CD14-positive monocyte (primary cell): ENCODE measurements around the gene BMP2K. TPM values are rescaled to one million over a fixed set of nuclear protein-coding genes. Genes with fewer than 3 reads are reported as not detected.
A peak's percentile ranks its signal among the peaks of the same experiment; 100 is the strongest.

Experiments used
- DNase-seq, 3 donors: peaks; one replicate each; pipeline ENCODE4 v3.0.0-alpha.2; 2011 to 2022
- H2AFZ ChIP-seq: 2 replicates; pipeline ENCODE4 v1.6.0; 2012; ENCODE audit warnings: mild to moderate bottlenecking, low read depth, low read length, inconsistent platforms; ENCODE audit not compliant: insufficient read depth, poor library complexity, severe bottlenecking
- H3K27ac ChIP-seq, 2 donors: 1 replicate in 1 of 2; 2 replicates in 1 of 2; pipeline ENCODE4 v1.5.1; 2012 to 2013; ENCODE audit warnings: low read length in 2 of 2, control low read depth in 1 of 2, inconsistent platforms in 1 of 2, low read depth in 1 of 2, mild to moderate bottlenecking in 1 of 2
- H3K27me3 ChIP-seq, 2 donors: one replicate each; pipeline versions ENCODE4 v1.6.0 to v1.6.1; 2011 to 2013; ENCODE audit warnings: low read length in 2 of 2; ENCODE audit not compliant: control insufficient read depth in 2 of 2, insufficient read depth in 2 of 2
- H3K36me3 ChIP-seq, 2 donors: replicated peaks in 1 of 2; 1 replicate in 1 of 2; 2 replicates in 1 of 2; pipeline versions ENCODE4 v1.5.1 to v1.6.1; 2012 to 2013; ENCODE audit warnings: low read length in 2 of 2, control low read depth in 1 of 2, inconsistent platforms in 1 of 2, mild to moderate bottlenecking in 1 of 2; ENCODE audit not compliant: insufficient read depth in 2 of 2, control insufficient read depth in 1 of 2
- H3K4me1 ChIP-seq, 2 donors: 1 replicate in 1 of 2; 2 replicates in 1 of 2; pipeline versions ENCODE4 v1.5.1 to v1.6.1; 2012 to 2013; ENCODE audit warnings: low read length in 2 of 2, control low read depth in 1 of 2, inconsistent platforms in 1 of 2, mild to moderate bottlenecking in 1 of 2, moderate library complexity in 1 of 2; ENCODE audit not compliant: insufficient read depth in 2 of 2, control insufficient read depth in 1 of 2
- H3K4me2 ChIP-seq: replicated peaks from 2 replicates; pipeline ENCODE3; 2012; ENCODE audit warnings: low read length, moderate library complexity, mild to moderate bottlenecking; ENCODE audit not compliant: poor library complexity, severe bottlenecking; ENCODE audit errors: extremely low read depth
- H3K4me3 ChIP-seq, 3 experiments: fragments of 200-600 bp in 1 of 3; sonication (generic) in 1 of 3; replicated peaks in 1 of 3; 1 replicate in 2 of 3; 2 replicates in 1 of 3; pipeline ENCODE4 v1.5.1; 2011 to 2013; ENCODE audit warnings: low read length in 3 of 3, mild to moderate bottlenecking in 3 of 3, control low read depth in 2 of 3, low read depth in 2 of 3, inconsistent platforms in 1 of 3, moderate library complexity in 1 of 3
- H3K79me2 ChIP-seq: 2 replicates; pipeline ENCODE4 v1.6.0; 2012; ENCODE audit warnings: mild to moderate bottlenecking, control low read depth, inconsistent platforms, low read length, moderate library complexity; ENCODE audit not compliant: insufficient read depth
- H3K9ac ChIP-seq: 2 replicates; pipeline ENCODE4 v1.6.0; 2017; ENCODE audit warnings: low read length, mild to moderate bottlenecking; ENCODE audit not compliant: insufficient read depth, poor library complexity, severe bottlenecking
- H3K9me3 ChIP-seq, 2 donors: replicated peaks in 1 of 2; 1 replicate in 1 of 2; 2 replicates in 1 of 2; pipeline versions ENCODE4 v1.5.1 to v1.6.1; 2012 to 2013; ENCODE audit warnings: low read length in 2 of 2, control low read depth in 1 of 2; ENCODE audit not compliant: control insufficient read depth in 1 of 2, insufficient read depth in 1 of 2
- H4K20me1 ChIP-seq: 2 replicates; pipeline ENCODE4 v1.6.0; 2012; ENCODE audit warnings: mild to moderate bottlenecking, low read length, control low read depth, moderate library complexity; ENCODE audit not compliant: insufficient read depth
- H3K27ac Mint-ChIP-seq, 7 donors: one replicate each; pipeline ENCODE4 v1.8.0; 2020; ENCODE audit warnings: mild to moderate bottlenecking in 7 of 7, mixed read lengths in 7 of 7, moderate library complexity in 6 of 7, inconsistent platforms in 2 of 7
- H3K27me3 Mint-ChIP-seq, 3 donors: one replicate each; pipeline ENCODE4 v1.8.0; 2021 to 2022; ENCODE audit warnings: low read depth in 3 of 3, mild to moderate bottlenecking in 3 of 3, mixed read lengths in 3 of 3, moderate library complexity in 3 of 3, inconsistent platforms in 1 of 3
- H3K36me3 Mint-ChIP-seq, 2 donors: one replicate each; pipeline ENCODE4 v1.8.0; 2020; ENCODE audit warnings: mixed read lengths in 2 of 2, inconsistent platforms in 1 of 2, mild to moderate bottlenecking in 1 of 2
- H3K4me1 Mint-ChIP-seq: one replicate; pipeline ENCODE4 v1.8.0; 2020; ENCODE audit warnings: mild to moderate bottlenecking, mixed read lengths
- H3K4me3 Mint-ChIP-seq, 2 donors: one replicate each; pipeline ENCODE4 v1.8.0; 2020; ENCODE audit warnings: mild to moderate bottlenecking in 2 of 2, mixed read lengths in 2 of 2, moderate library complexity in 1 of 2
- H3K9me3 Mint-ChIP-seq, 7 donors: one replicate each; pipeline ENCODE4 v1.8.0; 2020 to 2022; ENCODE audit warnings: mixed read lengths in 7 of 7, mild to moderate bottlenecking in 6 of 7, moderate library complexity in 6 of 7, inconsistent platforms in 2 of 7
- CTCF ChIP-seq: fragments of 200-600 bp; IDR thresholded peaks from one replicate; pipeline ENCODE4 v1.8.0; 2022; ENCODE audit warnings: antibody characterized with exemption, mild to moderate bottlenecking
- WGBS: methylation state at CpG from one replicate; pipeline ENCODE4 v1.1.5; 2013; ENCODE audit warnings: missing lambda C conversion rate; ENCODE audit not compliant: insufficient coverage; 5-methylcytosine and 5-hydroxymethylcytosine counted together
- intact Hi-C, 2 donors: fragments of 100-400 bp; cut with micrococcal nuclease; formaldehyde crosslinking; loops; one replicate each; pipeline versions ENCODE4 v1.15.0 to v1.15.1; 2023
- polyA plus RNA-seq, 3 donors: library from polyadenylated mRNA; depleted of rRNA in 1 of 3; unstranded in 2 of 3; stranded (reverse) in 1 of 3; fragments of 300-500 nt in 2 of 3; fragments of >200 nt in 1 of 3; fragmentation: Illumina TruSeq in 2 of 3; gene quantifications; 1 replicate in 2 of 3; 2 replicates in 1 of 3; pipeline ENCODE4 v1.2.3, GENCODE V29; 2012 to 2021

The BMP2K gene
- polyA plus RNA-seq, 3 donors: 11.8 to 39.7 (median 21.6) TPM

GRCh38 chr4:78799551-78800495 is 23.7 kb downstream of the BMP2K start:
- H3K36me3 Mint-ChIP-seq: peaks cover 7 to 19% of the 10 kb centered on the region in 2 donors
- Histone ChIP-seq H3K4me2 (no peak overlapping the region), H3K9ac (no peak overlapping the region), H2AFZ (no peak overlapping the region), H3K9me3 (no peaks in the 10 kb centered on the region), H3K27me3 (no peaks in the 10 kb centered on the region), H3K79me2 (peaks cover 89% of the 10 kb centered on the region), H3K4me3 (no peak overlapping the region), H3K27ac (no peak overlapping the region), H3K4me1 (peaks cover 5 to 9% of the 10 kb centered on the region in 2 donors), H3K36me3 (no peaks in the 10 kb centered on the region), H4K20me1 (peaks cover 91% of the 10 kb centered on the region)
- peaks cover 0 to 2% (median 0%) of the 10 kb centered on the region in 7 donors for H3K9me3 Mint-ChIP-seq
- no CpG with 5 or more reads among the region's 5 CpGs for WGBS
- peaks cover 23% of the 10 kb centered on the region for H3K4me1 Mint-ChIP-seq
- no peak overlapping the region for H3K4me3 Mint-ChIP-seq
- peaks cover 0 to 1% (median 0%) of the 10 kb centered on the region in 3 donors for H3K27me3 Mint-ChIP-seq
- peak overlapping the region in 2 of 7 donors; percentile 0 to 18 for H3K27ac Mint-ChIP-seq
- no peak for TF ChIP-seq CTCF
- DNase-seq: no peak
- intact Hi-C loops: no loop called here

DNA sequence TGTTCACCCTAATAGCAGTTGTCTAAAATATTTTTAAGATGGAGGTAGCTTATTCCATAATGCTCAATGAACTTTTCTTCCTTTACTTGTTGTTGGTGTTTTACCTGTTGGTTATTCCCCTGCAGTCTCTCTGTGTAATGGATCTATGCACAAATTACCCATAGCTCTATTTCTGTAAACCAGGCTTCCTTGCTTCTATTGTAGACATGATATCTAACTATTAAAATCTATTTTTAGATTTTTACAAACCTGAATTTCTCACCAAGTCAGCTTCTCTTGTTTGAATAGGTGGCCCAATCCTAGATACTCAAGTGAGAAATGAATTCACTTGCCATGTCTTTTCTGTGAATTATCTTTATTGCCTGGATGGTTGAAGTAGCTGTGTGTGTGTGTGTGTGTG is 24.8 kb downstream of the BMP2K start:
- no peak overlapping the region for H3K9ac ChIP-seq
- H3K27ac ChIP-seq: no peak overlapping the region
- DNase-seq: no peak
- no peak overlapping the region for H2AFZ ChIP-seq
- peaks cover 5 to 9% of the 10 kb centered on the region in 2 donors for H3K4me1 ChIP-seq
- H3K27me3 Mint-ChIP-seq: peaks cover 0 to 1% (median 0%) of the 10 kb centered on the region in 3 donors
- H3K4me3 Mint-ChIP-seq: no peak overlapping the region
- no peak overlapping the region for H3K4me3 ChIP-seq
- peaks cover 97% of the 10 kb centered on the region for H4K20me1 ChIP-seq
- H3K79me2 ChIP-seq: peaks cover 95% of the 10 kb centered on the region
- H3K27ac Mint-ChIP-seq: peak overlapping the region in 1 of 7 donors; percentile 13
- H3K4me1 Mint-ChIP-seq: peaks cover 23% of the 10 kb centered on the region
- no peak overlapping the region for H3K4me2 ChIP-seq
- no peaks in the 10 kb centered on the region for H3K27me3 ChIP-seq
- peaks cover 0 to 8% (median 2%) of the 10 kb centered on the region in 7 donors for H3K9me3 Mint-ChIP-seq
- no peaks in the 10 kb centered on the region for H3K36me3 ChIP-seq
- H3K9me3 ChIP-seq: no peaks in the 10 kb centered on the region
- intact Hi-C loops: no loop called here
- TF ChIP-seq CTCF: no peak
- H3K36me3 Mint-ChIP-seq: peaks cover 3 to 14% of the 10 kb centered on the region in 2 donors
